Thyroid gland (tissue), 4 donors: ENCODE results near the gene OR7C2. TPM values are rescaled to one million over a fixed set of nuclear protein-coding genes. Genes with fewer than 3 reads are reported as not detected.

ENCODE experiments used
- DNase-seq, 2 donors: peaks; one replicate each; pipeline ENCODE4 v3.0.0-alpha.2; 2019
- H3K27ac ChIP-seq, 3 donors: fragments of 200-600 bp; sonication (generic); 1 replicate in 2 of 3; 2 replicates in 1 of 3; pipeline ENCODE4 v1.5.1; 2016 to 2019; ENCODE audit warnings: mild to moderate bottlenecking in 1 of 3, moderate library complexity in 1 of 3
- H3K27me3 ChIP-seq: fragments of 200-600 bp; sonication (generic); one replicate; pipeline ENCODE4 v1.5.1; 2019
- H3K36me3 ChIP-seq, 2 donors: fragments of 200-600 bp; sonication (generic); one replicate each; pipeline ENCODE4 v1.5.1; 2016 to 2019
- H3K4me1 ChIP-seq, 2 donors: fragments of 200-600 bp; sonication (generic); one replicate each; pipeline ENCODE4 v1.5.1; 2017 to 2019
- H3K4me3 ChIP-seq, 3 donors: fragments of 200-600 bp; sonication (generic); replicated peaks in 1 of 3; 1 replicate in 2 of 3; 2 replicates in 1 of 3; pipeline ENCODE4 v1.5.1; 2016; ENCODE audit warnings: mild to moderate bottlenecking in 1 of 3
- H3K9me3 ChIP-seq: fragments of 200-600 bp; sonication (generic); one replicate; pipeline ENCODE4 v1.5.1; 2017
- POLR2A ChIP-seq, 2 donors: fragments of 450-650 bp; IDR thresholded peaks; one replicate each; pipeline ENCODE4 v1.6.1; 2017; ENCODE audit warnings: antibody characterized with exemption in 2 of 2, mild to moderate bottlenecking in 2 of 2, moderate library complexity in 1 of 2
- WGBS, 2 donors: methylation state at CpG; one replicate each; pipeline ENCODE4 v1.1.5; 2017; 5-methylcytosine and 5-hydroxymethylcytosine counted together
- intact Hi-C: fragments of 100-400 bp; cut with DNase I; formaldehyde crosslinking; loops from one replicate; pipeline ENCODE4 v1.15.1; 2023
- total RNA-seq, 4 donors: library from RNA; depleted of rRNA; stranded (reverse); fragments of >200 nt; gene quantifications; one replicate each; pipeline ENCODE4 v1.2.3, GENCODE V29; 2016
- TF ChIP-seq, protein P1 (sequence below), 6 experiments: fragments of 200-600 bp in 3 of 6; fragments of 450-650 bp in 3 of 6; sonication (generic) in 3 of 6; IDR thresholded peaks; one replicate each; pipeline ENCODE4 v1.5.1; 2016 to 2019; ENCODE audit warnings: antibody characterized with exemption in 6 of 6, mild to moderate bottlenecking in 2 of 6, inconsistent platforms in 1 of 6, moderate library complexity in 1 of 6

Gene OR7C2
- total RNA-seq, 4 donors from 2014 or later = not detected

DNA sequence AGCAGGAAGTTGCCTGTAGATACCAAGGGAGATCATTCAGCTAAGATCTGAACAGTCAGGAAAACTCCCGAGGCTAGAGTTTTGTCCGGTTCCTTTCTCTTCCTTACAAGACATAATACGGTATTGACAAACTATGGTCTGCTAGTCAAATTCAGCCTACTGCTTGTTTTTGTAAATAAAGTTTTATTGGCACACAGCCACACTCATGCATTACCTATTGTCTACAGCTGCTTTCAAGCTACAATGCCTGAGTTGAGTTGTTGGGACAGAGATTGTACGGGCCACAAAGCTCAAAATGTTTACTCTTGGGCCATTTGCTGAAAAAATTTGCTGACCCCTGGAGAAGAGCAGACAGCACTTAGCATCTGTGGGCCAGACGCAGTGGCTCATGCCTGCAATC is 35.8 kb downstream of the OR7C2 start:
- no peak overlapping the region for H3K27ac ChIP-seq
- intact Hi-C loops = no loop called here
- H3K27me3 ChIP-seq = no peaks in the 10 kb centered on the region

DNA sequence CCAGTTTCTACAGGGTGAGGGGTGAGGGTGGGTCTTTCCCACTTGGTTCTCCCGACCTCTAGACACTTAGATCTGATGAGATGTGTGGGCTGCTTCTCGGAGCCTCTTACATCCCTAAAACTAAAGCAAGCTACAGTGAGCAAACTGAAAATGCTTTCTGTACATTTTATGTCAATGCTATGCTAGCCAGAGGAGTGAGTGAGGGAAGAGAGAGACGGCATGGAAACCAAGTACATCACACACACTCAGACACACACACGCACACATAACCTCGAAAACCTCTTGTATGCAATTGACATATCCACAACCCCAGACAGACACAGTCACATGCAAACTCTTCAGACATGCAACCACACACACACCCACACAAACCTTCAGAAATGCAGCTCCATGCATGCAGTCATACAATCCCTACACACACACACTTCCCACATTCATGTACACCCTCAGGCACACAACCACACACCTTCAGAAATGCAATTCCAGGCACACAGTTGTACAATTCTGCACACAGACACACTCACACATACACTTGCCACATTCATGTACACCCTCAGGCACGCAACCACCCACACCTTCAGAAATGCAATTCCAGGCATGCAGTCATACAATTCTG is 37.0 kb downstream of the OR7C2 start:
- WGBS, 2 donors = 52 to 54% methylated on average over 6 of the region's 6 CpGs
- DNase-seq = no peak
- H3K27ac ChIP-seq = no peak overlapping the region
- H3K27me3 ChIP-seq = no peaks in the 10 kb centered on the region
- H3K4me1 ChIP-seq = no peaks in the 10 kb centered on the region
- TF ChIP-seq POLR2A (IDR thresholded peaks at IDR 0.05) = no peak
- TF ChIP-seq, protein P1, sequence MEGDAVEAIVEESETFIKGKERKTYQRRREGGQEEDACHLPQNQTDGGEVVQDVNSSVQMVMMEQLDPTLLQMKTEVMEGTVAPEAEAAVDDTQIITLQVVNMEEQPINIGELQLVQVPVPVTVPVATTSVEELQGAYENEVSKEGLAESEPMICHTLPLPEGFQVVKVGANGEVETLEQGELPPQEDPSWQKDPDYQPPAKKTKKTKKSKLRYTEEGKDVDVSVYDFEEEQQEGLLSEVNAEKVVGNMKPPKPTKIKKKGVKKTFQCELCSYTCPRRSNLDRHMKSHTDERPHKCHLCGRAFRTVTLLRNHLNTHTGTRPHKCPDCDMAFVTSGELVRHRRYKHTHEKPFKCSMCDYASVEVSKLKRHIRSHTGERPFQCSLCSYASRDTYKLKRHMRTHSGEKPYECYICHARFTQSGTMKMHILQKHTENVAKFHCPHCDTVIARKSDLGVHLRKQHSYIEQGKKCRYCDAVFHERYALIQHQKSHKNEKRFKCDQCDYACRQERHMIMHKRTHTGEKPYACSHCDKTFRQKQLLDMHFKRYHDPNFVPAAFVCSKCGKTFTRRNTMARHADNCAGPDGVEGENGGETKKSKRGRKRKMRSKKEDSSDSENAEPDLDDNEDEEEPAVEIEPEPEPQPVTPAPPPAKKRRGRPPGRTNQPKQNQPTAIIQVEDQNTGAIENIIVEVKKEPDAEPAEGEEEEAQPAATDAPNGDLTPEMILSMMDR (IDR thresholded peaks at IDR 0.05) = no peak
- H3K9me3 ChIP-seq = no peaks in the 10 kb centered on the region
- H3K4me3 ChIP-seq = no peak overlapping the region
- H3K36me3 ChIP-seq = no peaks in the 10 kb centered on the region
- intact Hi-C loops = no loop called here

More for the DNA sequence above, 35.8 kb downstream of the OR7C2 start:
- Histone ChIP-seq H3K9me3 (no peaks in the 10 kb centered on the region), H3K4me1 (no peaks in the 10 kb centered on the region), H3K36me3 (no peaks in the 10 kb centered on the region), H3K4me3 (no peak overlapping the region)
- no peak for TF ChIP-seq POLR2A (IDR thresholded peaks at IDR 0.05)
- TF ChIP-seq, protein P1 (IDR thresholded peaks at IDR 0.05) = no peak
- DNase-seq = no peak
- 48 to 51% methylated on average over 5 of the region's 5 CpGs for WGBS, 2 donors

DNA sequence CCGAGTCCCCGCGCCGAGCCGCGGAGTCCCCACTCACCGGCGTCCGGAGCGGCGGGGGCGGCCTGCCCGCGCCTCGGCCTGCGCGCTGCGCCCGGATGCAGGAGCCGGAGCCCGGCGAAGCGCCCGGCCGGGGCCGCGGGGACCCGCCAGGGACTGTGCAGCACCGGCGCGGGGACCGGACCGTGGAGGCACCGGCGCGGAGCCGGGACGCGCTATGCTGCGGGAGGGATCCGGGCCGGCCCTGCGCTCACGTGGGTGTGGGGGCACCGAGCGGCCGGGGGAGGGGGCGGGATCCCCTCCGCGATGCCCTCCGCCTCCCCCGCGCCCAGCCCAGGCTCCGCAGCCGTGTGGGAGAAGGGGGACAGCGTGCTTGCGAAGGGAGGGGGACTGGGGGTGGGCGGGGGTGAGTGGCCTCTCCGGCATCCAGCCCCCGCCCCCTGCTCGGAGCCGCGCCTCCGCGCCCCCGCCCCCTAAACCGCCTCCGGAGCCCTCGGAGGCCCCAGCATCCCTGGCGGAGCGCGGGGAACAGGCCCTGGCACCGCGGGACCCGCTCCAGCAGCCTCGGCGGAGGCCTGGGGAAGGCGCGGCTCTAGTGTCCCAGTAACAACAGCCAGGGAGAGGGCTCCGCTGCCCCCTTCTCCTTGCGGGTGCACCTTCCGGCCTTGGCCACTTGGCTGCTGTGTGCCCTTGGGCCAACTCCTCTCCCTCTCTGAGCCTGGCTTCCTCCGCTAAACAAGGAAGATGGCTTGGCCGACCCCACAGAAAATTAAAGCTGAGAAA is 38.4 kb downstream of the OR7C2 start, which contains the start of gene SLC1A6:
Gene SLC1A6 (minus strand): TSS at position 389 of the 780 bp plus-strand sequence. CDS start 6,954 bp downstream, outside the sequence.
- no peak for DNase-seq
- H3K27ac ChIP-seq = no peak within 1 kb of the TSS
- TF ChIP-seq, protein P1 (IDR thresholded peaks at IDR 0.05) = no peak
- TF ChIP-seq POLR2A (IDR thresholded peaks at IDR 0.05) = no peak
- no peaks in the 10 kb centered on the region for H3K4me1 ChIP-seq
- no peaks in the 10 kb centered on the region for H3K9me3 ChIP-seq
- H3K27me3 ChIP-seq = no peaks in the 10 kb centered on the region
- intact Hi-C loops = no loop called here
- no peak within 1 kb of the TSS for H3K4me3 ChIP-seq
- H3K36me3 ChIP-seq = no peaks in the 10 kb centered on the region
- WGBS, 2 donors = 10 to 13% methylated on average over 2 to 4 of the region's 84 CpGs

DNA sequence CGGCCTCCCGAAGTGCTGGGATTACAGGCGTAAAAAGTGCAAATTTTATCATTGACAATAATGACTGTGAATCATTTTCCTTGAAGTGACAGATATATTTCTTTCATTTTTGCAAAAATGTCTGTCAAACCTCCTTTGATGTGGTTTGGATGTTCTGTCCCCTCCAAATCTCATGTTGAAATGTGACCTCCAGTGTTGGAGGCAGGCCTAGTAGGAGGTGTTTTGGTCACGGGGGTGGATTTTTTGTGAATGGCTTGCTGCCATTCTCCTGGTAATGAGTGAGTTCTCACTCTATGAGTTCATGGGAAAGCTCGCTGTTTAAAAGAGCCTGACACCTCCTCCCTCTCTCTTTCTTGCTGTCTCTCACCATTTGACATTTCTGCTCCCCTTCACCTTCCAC is 43.8 kb downstream of the OR7C2 start:
- Histone ChIP-seq H3K36me3 (no peaks in the 10 kb centered on the region), H3K9me3 (no peaks in the 10 kb centered on the region), H3K27ac (no peak overlapping the region), H3K4me1 (no peaks in the 10 kb centered on the region), H3K4me3 (no peak overlapping the region), H3K27me3 (no peaks in the 10 kb centered on the region)
- 72 to 74% methylated on average over 5 of the region's 5 CpGs for WGBS, 2 donors
- no peak for DNase-seq
- no peak for TF ChIP-seq POLR2A (IDR thresholded peaks at IDR 0.05)
- TF ChIP-seq, protein P1 (IDR thresholded peaks at IDR 0.05) = no peak
- intact Hi-C loops = no loop called here

Other genes with a start within 250 kb of the OR7C2 start
- gene ADGRE2, start 162.9 kb upstream of the OR7C2 start, total RNA-seq = 1 to 10 TPM in 3 of 4 donors, under 1 TPM in 1; 0.33 to 6.0 (median 2.0) TPM
- not detected for gene OR7A5, start 106.3 kb upstream of the OR7C2 start, total RNA-seq
- gene OR7C1, start 106.3 kb upstream of the OR7C2 start, total RNA-seq = under 1 TPM in 1 of 4 donors, not detected in 3; under 0.01 TPM
- not detected for gene OR7A10, start 92.6 kb upstream of the OR7C2 start, total RNA-seq
- gene OR7A17, start 55.4 kb upstream of the OR7C2 start, total RNA-seq = not detected
- 1 to 10 TPM in 1 of 4 donors, under 1 TPM in 1, not detected in 2; 0.67 to 1.5 TPM for gene SLC1A6, start 38.4 kb downstream of the OR7C2 start, total RNA-seq
- gene CASP14, start 108.0 kb downstream of the OR7C2 start, total RNA-seq = not detected
- not detected for gene OR1I1, start 140.7 kb downstream of the OR7C2 start, total RNA-seq
- 10 to 100 TPM; 12.6 to 17.9 (median 15.5) TPM for gene SYDE1, start 165.9 kb downstream of the OR7C2 start, total RNA-seq